Suprapubic skin (tissue), 4 donors: ENCODE results near the gene OR6Y1. TPM values are rescaled to one million over a fixed set of nuclear protein-coding genes. Genes with fewer than 3 reads are reported as not detected.

Experiments used
- DNase-seq, 2 donors: peaks; one replicate each; pipeline ENCODE4 v3.0.0-alpha.2; 2019; ENCODE audit warnings: low spot score in 2 of 2
- H3K27ac ChIP-seq: fragments of 200-600 bp; sonication (generic); one replicate; pipeline ENCODE4 v1.5.1; 2019
- H3K27me3 ChIP-seq: fragments of 200-600 bp; sonication (generic); one replicate; pipeline ENCODE4 v1.5.1; 2019
- H3K36me3 ChIP-seq: fragments of 200-600 bp; sonication (generic); one replicate; pipeline ENCODE4 v1.5.1; 2019
- H3K4me1 ChIP-seq: fragments of 200-600 bp; sonication (generic); one replicate; pipeline ENCODE4 v1.5.1; 2019
- H3K4me3 ChIP-seq: fragments of 200-600 bp; sonication (generic); one replicate; pipeline ENCODE4 v1.5.1; 2019; ENCODE audit warnings: mild to moderate bottlenecking
- H3K9me3 ChIP-seq: fragments of 200-600 bp; sonication (generic); one replicate; pipeline ENCODE4 v1.5.1; 2019
- CTCF ChIP-seq, 2 donors: fragments of 200-600 bp in 1 of 2; fragments of 450-650 bp in 1 of 2; sonication (generic) in 1 of 2; IDR thresholded peaks; one replicate each; pipeline ENCODE4 v1.5.1; 2016 to 2019; ENCODE audit warnings: antibody characterized with exemption in 2 of 2, mild to moderate bottlenecking in 1 of 2, moderate library complexity in 1 of 2
- EP300 ChIP-seq: sonication (generic); formaldehyde crosslinking; IDR thresholded peaks from one replicate; pipeline ENCODE4 v1.6.1; 2017; ENCODE audit warnings: antibody characterized with exemption
- POLR2A ChIP-seq, 2 donors: fragments of 450-650 bp; IDR thresholded peaks; one replicate each; pipeline ENCODE4 v1.6.1; 2017; ENCODE audit warnings: antibody characterized with exemption in 2 of 2, mild to moderate bottlenecking in 2 of 2, moderate library complexity in 2 of 2
- POLR2AphosphoS5 ChIP-seq, 3 donors: sonication (generic); formaldehyde crosslinking; IDR thresholded peaks; one replicate each; pipeline ENCODE4 v1.6.1; 2017; ENCODE audit warnings: antibody characterized with exemption in 3 of 3
- WGBS: methylation state at CpG from one replicate; pipeline ENCODE4 v1.1.5; 2018; 5-methylcytosine and 5-hydroxymethylcytosine counted together
- total RNA-seq, 4 donors: library from RNA; depleted of rRNA; stranded (reverse); fragments of >200 nt; gene quantifications; one replicate each; pipeline ENCODE4 v1.1.0, GENCODE V29; 2016

OR6Y1 gene
- total RNA-seq, 4 donors from 2014 or later, result not detected

- no peak overlapping the region for H3K27ac ChIP-seq
- 93% methylated on average over 3 of the region's 3 CpGs for WGBS
- H3K4me3 ChIP-seq, result no peak overlapping the region
- H3K4me1 ChIP-seq, result no peaks in the 10 kb centered on the region
- H3K9me3 ChIP-seq, result no peaks in the 10 kb centered on the region
- no peak for TF ChIP-seq EP300
- no peak for TF ChIP-seq CTCF (IDR thresholded peaks at IDR 0.05)
- no peak for TF ChIP-seq POLR2A (IDR thresholded peaks at IDR 0.05)
- TF ChIP-seq POLR2AphosphoS5 (IDR thresholded peaks at IDR 0.05), result no peak
- no peak for DNase-seq
- no peaks in the 10 kb centered on the region for H3K36me3 ChIP-seq
- H3K27me3 ChIP-seq, result no peaks in the 10 kb centered on the region
These were observed 33.1 kb downstream of the OR6Y1 start for GRCh38 chr1:158520955-158521665.

- no peak overlapping the region for H3K4me3 ChIP-seq
- no peaks in the 10 kb centered on the region for H3K9me3 ChIP-seq
- no peak overlapping the region for H3K27ac ChIP-seq
- H3K36me3 ChIP-seq, result no peaks in the 10 kb centered on the region
- H3K4me1 ChIP-seq, result no peaks in the 10 kb centered on the region
- DNase-seq, result no peak
- H3K27me3 ChIP-seq, result no peaks in the 10 kb centered on the region
- WGBS, result 65% methylated on average over 1 of the region's 1 CpG
- no peak for TF ChIP-seq POLR2AphosphoS5 (IDR thresholded peaks at IDR 0.05)
- TF ChIP-seq EP300, result no peak
- no peak for TF ChIP-seq POLR2A (IDR thresholded peaks at IDR 0.05)
- no peak for TF ChIP-seq CTCF (IDR thresholded peaks at IDR 0.05)
These were observed 34.2 kb downstream of the OR6Y1 start for GRCh38 chr1:158520021-158520420.

- no peak for TF ChIP-seq POLR2AphosphoS5 (IDR thresholded peaks at IDR 0.05)
- no peak for TF ChIP-seq CTCF (IDR thresholded peaks at IDR 0.05)
- no peak for TF ChIP-seq EP300
- TF ChIP-seq POLR2A (IDR thresholded peaks at IDR 0.05), result no peak
- Histone ChIP-seq H3K36me3 (no peaks in the 10 kb centered on the region), H3K27ac (no peak overlapping the region), H3K4me1 (no peaks in the 10 kb centered on the region), H3K27me3 (no peaks in the 10 kb centered on the region), H3K9me3 (no peaks in the 10 kb centered on the region), H3K4me3 (no peak overlapping the region)
- no peak for DNase-seq
These were observed 37.2 kb downstream of the OR6Y1 start for GRCh38 chr1:158516966-158517365.

- Histone ChIP-seq H3K36me3 (no peaks in the 10 kb centered on the region), H3K4me1 (no peaks in the 10 kb centered on the region), H3K4me3 (no peak overlapping the region), H3K9me3 (no peaks in the 10 kb centered on the region), H3K27ac (no peak overlapping the region), H3K27me3 (no peaks in the 10 kb centered on the region)
- 23% methylated on average over 4 of the region's 4 CpGs for WGBS
- no peak for DNase-seq
- TF ChIP-seq EP300 (no peak), CTCF (IDR thresholded peaks at IDR 0.05) (no peak)
These were observed 44.6 kb downstream of the OR6Y1 start for GRCh38 chr1:158509471-158510156.

- H3K27ac ChIP-seq, result no peak overlapping the region
- H3K36me3 ChIP-seq, result no peaks in the 10 kb centered on the region
- no peaks in the 10 kb centered on the region for H3K4me1 ChIP-seq
- DNase-seq, result no peak
- no peaks in the 10 kb centered on the region for H3K9me3 ChIP-seq
- H3K27me3 ChIP-seq, result no peaks in the 10 kb centered on the region
- WGBS, result 85% methylated on average over 2 of the region's 2 CpGs
- TF ChIP-seq POLR2AphosphoS5 (IDR thresholded peaks at IDR 0.05), result no peak
- no peak for TF ChIP-seq EP300
- TF ChIP-seq POLR2A (IDR thresholded peaks at IDR 0.05), result no peak
- no peak overlapping the region for H3K4me3 ChIP-seq
These were observed 46.7 kb downstream of the OR6Y1 start for GRCh38 chr1:158507511-158507910.
